Cerebellar cortex (tissue), 1 donor: ENCODE data around the gene ITGAV.

ENCODE experiments used
- DNase-seq: peaks from one replicate; pipeline ENCODE4 v3.0.0-alpha.2; 2015; ENCODE audit warnings: low spot score

The ITGAV gene

GRCh38 chr2:186612555-186613440 is 22.9 kb downstream of the ITGAV start:
- DNase-seq = no peak

- DNase-seq = no peak
These were observed 24.5 kb downstream of the ITGAV start for GRCh38 chr2:186614373-186614772.

GRCh38 chr2:186617148-186617547 is 27.3 kb downstream of the ITGAV start:
- no peak for DNase-seq

GRCh38 chr2:186617771-186618170 is 27.9 kb downstream of the ITGAV start:
- no peak for DNase-seq

- no peak for DNase-seq
These were observed 28.8 kb downstream of the ITGAV start for GRCh38 chr2:186618696-186619095.

GRCh38 chr2:186623084-186623483 is 33.2 kb downstream of the ITGAV start:
- DNase-seq = no peak

- DNase-seq = no peak
These were observed 34.4 kb downstream of the ITGAV start for GRCh38 chr2:186624276-186624675.

GRCh38 chr2:186629250-186629996 is 39.6 kb downstream of the ITGAV start:
- DNase-seq = no peak

- no peak for DNase-seq
These were observed 42.6 kb downstream of the ITGAV start for GRCh38 chr2:186632417-186632816.

- DNase-seq = no peak
These were observed 44.8 kb downstream of the ITGAV start for GRCh38 chr2:186634701-186635100.

- no peak for DNase-seq
These were observed 47.1 kb downstream of the ITGAV start for GRCh38 chr2:186636800-186637496.

- DNase-seq = peak; percentile 18
These were observed 47.6 kb downstream of the ITGAV start for GRCh38 chr2:186637497-186637800.

GRCh38 chr2:186639939-186640338 is 50.1 kb downstream of the ITGAV start:
- no peak for DNase-seq

- peak; percentile 16 for DNase-seq
These were observed 51.4 kb downstream of the ITGAV start for GRCh38 chr2:186641132-186641806.

- peak; percentile 75 for DNase-seq
These were observed 52.0 kb downstream of the ITGAV start for GRCh38 chr2:186641807-186642321.

GRCh38 chr2:186644791-186645190 is 54.9 kb downstream of the ITGAV start:
- no peak for DNase-seq

GRCh38 chr2:186645999-186646398 is 56.1 kb downstream of the ITGAV start:
- no peak for DNase-seq

- no peak for DNase-seq
These were observed 58.3 kb downstream of the ITGAV start for GRCh38 chr2:186648130-186648529.

- no peak for DNase-seq
These were observed 63.7 kb downstream of the ITGAV start for GRCh38 chr2:186653511-186653910.

GRCh38 chr2:186659383-186659782 is 69.5 kb downstream of the ITGAV start:
- DNase-seq = no peak

- no peak for DNase-seq
These were observed 74.7 kb downstream of the ITGAV start for GRCh38 chr2:186664385-186665043.
